GM12878 (cell line): ENCODE measurements around the gene TNP2. TPM values are rescaled to one million over a fixed set of nuclear protein-coding genes. Genes with fewer than 3 reads are reported as not detected.
A peak's percentile ranks its signal among the peaks of the same experiment; 100 is the strongest.

ENCODE experiments used
- CEBPB ChIP-seq, 2 experiments: fragments of 150-350 bp in 1 of 2; IDR thresholded peaks; 2 replicates each; pipeline ENCODE4 v1.6.1; 2012 to 2014; ENCODE audit warnings: low read depth in 2 of 2, low read length in 2 of 2, borderline replicate concordance in 1 of 2, inconsistent platforms in 1 of 2
- CHD1 ChIP-seq: IDR thresholded peaks from 2 replicates; pipeline ENCODE4 v1.6.1; 2012; ENCODE audit warnings: low read depth, low read length, improper control_type of control experiment
- EED ChIP-seq: sonication (generic); IDR thresholded peaks from 2 replicates; pipeline ENCODE4 v1.6.1; 2016; ENCODE audit warnings: antibody characterized with exemption, low read depth
- HDGF ChIP-seq: fragments of 450-650 bp; IDR thresholded peaks from 2 replicates; pipeline ENCODE4 v1.6.1; 2016; ENCODE audit warnings: antibody characterized with exemption
- NBN ChIP-seq: fragments of 450-650 bp; IDR thresholded peaks from 2 replicates; pipeline ENCODE4 v1.6.1; 2016
- NFXL1 ChIP-seq: fragments of 450-650 bp; IDR thresholded peaks from 2 replicates; pipeline ENCODE4 v1.6.1; 2017; ENCODE audit warnings: antibody characterized with exemption, mild to moderate bottlenecking, borderline replicate concordance
- NR2F1 ChIP-seq: fragments of 450-650 bp; conservative IDR thresholded peaks from 2 replicates; pipeline ENCODE4 v1.6.1; 2017; ENCODE audit warnings: mild to moderate bottlenecking
- POLR2AphosphoS2 ChIP-seq: IDR thresholded peaks from 2 replicates; pipeline ENCODE4 v1.6.1; 2011; ENCODE audit warnings: low read depth, mild to moderate bottlenecking, low read length, improper control_type of control experiment, moderate library complexity
- SMAD1 ChIP-seq: fragments of 450-650 bp; IDR thresholded peaks from 2 replicates; pipeline ENCODE4 v1.6.1; 2018; ENCODE audit warnings: mild to moderate bottlenecking, low read depth; ENCODE audit not compliant: partially characterized antibody
- SP1 ChIP-seq: IDR thresholded peaks from one replicate; pipeline ENCODE4 v1.6.1; 2011; ENCODE audit warnings: low read depth, low read length
- TAF1 ChIP-seq: IDR thresholded peaks from 2 replicates; pipeline ENCODE4 v1.6.1; 2011; ENCODE audit warnings: mild to moderate bottlenecking, low read depth, low read length, borderline replicate concordance
- YY1 ChIP-seq: IDR thresholded peaks from 2 replicates; pipeline ENCODE4 v1.6.1; 2011; ENCODE audit warnings: low read depth, mild to moderate bottlenecking, low read length
- polyA plus RNA-seq, 11 experiments: library from polyadenylated mRNA; depleted of rRNA in 4 of 11; unstranded in 6 of 11; stranded (reverse) in 5 of 11; fragments of >200 nt; fragmentation: Nextera tagmentation in 4 of 11; fragmentation: Illumina TruSeq in 1 of 11; extraction: Ambion mirVana in 4 of 11; extraction: Trizol in 1 of 11; gene quantifications; 1 replicate in 1 of 11; 2 replicates in 10 of 11; pipeline versions ENCODE4 v1.2.1 to v1.2.3, GENCODE V29; 2011 to 2016; ENCODE audit warnings: inconsistent platforms in 2 of 11, missing spikeins in 2 of 11, low read depth in 1 of 11
- total RNA-seq, 4 experiments: library from RNA; depleted of rRNA in 3 of 4; stranded (reverse); fragments of >200 nt in 3 of 4; fragmentation: Illumina TruSeq in 1 of 4; extraction: Trizol in 1 of 4; gene quantifications; 2 replicates each; pipeline versions ENCODE4 v1.2.1 to v1.2.3, GENCODE V29; 2013 to 2021
- TF ChIP-seq, protein P1 (sequence below), 3 experiments: IDR thresholded peaks in 2 of 3; conservative IDR thresholded peaks in 1 of 3; 2 replicates each; pipeline ENCODE4 v1.5.1; 2011; ENCODE audit warnings: low read depth in 3 of 3, low read length in 3 of 3, mild to moderate bottlenecking in 3 of 3, control low read depth in 2 of 3, moderate library complexity in 2 of 3, inconsistent platforms in 1 of 3, mixed read lengths in 1 of 3; ENCODE audit not compliant: control insufficient read depth in 2 of 3, insufficient read depth in 1 of 3; ENCODE audit errors: extremely low read depth in 1 of 3
- TF ChIP-seq, protein P2 (sequence below): fragments of 150-350 bp; IDR thresholded peaks from 2 replicates; pipeline ENCODE4 v1.6.1; 2014; ENCODE audit warnings: mild to moderate bottlenecking, low read depth, low read length
- TF ChIP-seq, protein P3 (sequence below): IDR thresholded peaks from 2 replicates; pipeline ENCODE4 v1.6.1; 2011; ENCODE audit warnings: borderline replicate concordance, low read depth, mild to moderate bottlenecking, moderate library complexity, low read length; ENCODE audit not compliant: insufficient read depth, poor library complexity, severe bottlenecking
- TF ChIP-seq, protein P4 (sequence below): IDR thresholded peaks from 2 replicates; pipeline ENCODE4 v1.6.1; 2011; ENCODE audit warnings: low read depth, low read length, improper control_type of control experiment, borderline replicate concordance
- TF ChIP-seq, protein P5 (sequence below): fragments of 450-650 bp; IDR thresholded peaks from 2 replicates; pipeline ENCODE4 v1.6.1; 2017; ENCODE audit warnings: mild to moderate bottlenecking
- TF ChIP-seq, protein P6 (sequence below): fragments of 450-650 bp; IDR thresholded peaks from 2 replicates; pipeline ENCODE4 v1.6.1; 2018; ENCODE audit warnings: borderline replicate concordance, mild to moderate bottlenecking; ENCODE audit not compliant: partially characterized antibody

Gene TNP2
- total and polyA plus RNA-seq, 10 of the 15 experiments (the other 5 are each of a cell fraction or from before 2014, with no cell fraction given), result not detected

DNA sequence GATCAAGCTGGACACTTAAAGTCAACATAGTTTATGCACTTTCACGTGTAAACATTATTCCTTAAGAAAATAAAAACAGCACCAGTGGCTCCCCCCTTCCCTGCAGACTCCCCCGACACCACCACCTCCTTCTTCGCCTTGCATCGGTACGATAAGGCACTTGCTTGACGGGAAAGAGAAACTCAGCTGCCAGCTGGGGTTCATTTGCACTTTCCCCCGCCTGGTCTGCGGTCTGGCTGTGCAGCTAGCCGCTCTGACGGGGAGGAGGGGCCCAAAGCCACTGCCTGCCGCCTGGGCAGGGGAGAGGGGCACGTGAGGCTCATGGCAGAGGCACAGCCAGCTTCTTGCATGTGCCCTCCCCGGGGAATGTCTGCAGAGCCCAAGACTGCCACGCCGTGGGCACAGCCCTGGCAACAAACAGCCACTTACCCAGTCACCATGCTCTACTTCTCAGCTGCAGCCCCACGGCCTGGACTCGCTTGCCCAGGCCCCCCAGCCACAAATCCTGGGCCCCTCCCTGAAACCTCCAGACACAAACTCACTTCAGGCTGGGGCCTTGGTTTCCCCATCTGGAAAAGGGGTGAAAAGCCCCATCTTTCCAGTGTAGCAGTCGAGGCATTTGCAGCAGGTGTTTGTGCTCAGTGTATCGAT lies 28.5 kb upstream of the TNP2 start (continued):
- TF ChIP-seq CEBPB (IDR thresholded peaks at IDR 0.05; ENCODE audit: borderline replicate concordance in 1 of 2, low read depth in 2 of 2, low read length in 2 of 2), result no peak
- peak; percentile 52 for TF ChIP-seq YY1
- no peak for TF ChIP-seq NFXL1
- TF ChIP-seq SP1, result peak; percentile 64
- TF ChIP-seq HDGF, result peak; percentile 81
- TF ChIP-seq, protein P1, sequence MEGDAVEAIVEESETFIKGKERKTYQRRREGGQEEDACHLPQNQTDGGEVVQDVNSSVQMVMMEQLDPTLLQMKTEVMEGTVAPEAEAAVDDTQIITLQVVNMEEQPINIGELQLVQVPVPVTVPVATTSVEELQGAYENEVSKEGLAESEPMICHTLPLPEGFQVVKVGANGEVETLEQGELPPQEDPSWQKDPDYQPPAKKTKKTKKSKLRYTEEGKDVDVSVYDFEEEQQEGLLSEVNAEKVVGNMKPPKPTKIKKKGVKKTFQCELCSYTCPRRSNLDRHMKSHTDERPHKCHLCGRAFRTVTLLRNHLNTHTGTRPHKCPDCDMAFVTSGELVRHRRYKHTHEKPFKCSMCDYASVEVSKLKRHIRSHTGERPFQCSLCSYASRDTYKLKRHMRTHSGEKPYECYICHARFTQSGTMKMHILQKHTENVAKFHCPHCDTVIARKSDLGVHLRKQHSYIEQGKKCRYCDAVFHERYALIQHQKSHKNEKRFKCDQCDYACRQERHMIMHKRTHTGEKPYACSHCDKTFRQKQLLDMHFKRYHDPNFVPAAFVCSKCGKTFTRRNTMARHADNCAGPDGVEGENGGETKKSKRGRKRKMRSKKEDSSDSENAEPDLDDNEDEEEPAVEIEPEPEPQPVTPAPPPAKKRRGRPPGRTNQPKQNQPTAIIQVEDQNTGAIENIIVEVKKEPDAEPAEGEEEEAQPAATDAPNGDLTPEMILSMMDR (IDR thresholded peaks at IDR 0.05 in 2 of 3, conservative IDR thresholded peaks at IDR 0.05 in 1 of 3; ENCODE audit: control insufficient read depth in 2 of 3, extremely low read depth in 1 of 3, insufficient read depth in 1 of 3, low read depth in 3 of 3, low read length in 3 of 3), result peak in 1 of 3 experiments; percentile 26; a peak in 2 of 6 replicates
- TF ChIP-seq CHD1, result no peak
- TF ChIP-seq, protein P2, sequence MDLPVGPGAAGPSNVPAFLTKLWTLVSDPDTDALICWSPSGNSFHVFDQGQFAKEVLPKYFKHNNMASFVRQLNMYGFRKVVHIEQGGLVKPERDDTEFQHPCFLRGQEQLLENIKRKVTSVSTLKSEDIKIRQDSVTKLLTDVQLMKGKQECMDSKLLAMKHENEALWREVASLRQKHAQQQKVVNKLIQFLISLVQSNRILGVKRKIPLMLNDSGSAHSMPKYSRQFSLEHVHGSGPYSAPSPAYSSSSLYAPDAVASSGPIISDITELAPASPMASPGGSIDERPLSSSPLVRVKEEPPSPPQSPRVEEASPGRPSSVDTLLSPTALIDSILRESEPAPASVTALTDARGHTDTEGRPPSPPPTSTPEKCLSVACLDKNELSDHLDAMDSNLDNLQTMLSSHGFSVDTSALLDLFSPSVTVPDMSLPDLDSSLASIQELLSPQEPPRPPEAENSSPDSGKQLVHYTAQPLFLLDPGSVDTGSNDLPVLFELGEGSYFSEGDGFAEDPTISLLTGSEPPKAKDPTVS, result no peak
- peak; percentile 92 for TF ChIP-seq NBN
- TF ChIP-seq, protein P3, sequence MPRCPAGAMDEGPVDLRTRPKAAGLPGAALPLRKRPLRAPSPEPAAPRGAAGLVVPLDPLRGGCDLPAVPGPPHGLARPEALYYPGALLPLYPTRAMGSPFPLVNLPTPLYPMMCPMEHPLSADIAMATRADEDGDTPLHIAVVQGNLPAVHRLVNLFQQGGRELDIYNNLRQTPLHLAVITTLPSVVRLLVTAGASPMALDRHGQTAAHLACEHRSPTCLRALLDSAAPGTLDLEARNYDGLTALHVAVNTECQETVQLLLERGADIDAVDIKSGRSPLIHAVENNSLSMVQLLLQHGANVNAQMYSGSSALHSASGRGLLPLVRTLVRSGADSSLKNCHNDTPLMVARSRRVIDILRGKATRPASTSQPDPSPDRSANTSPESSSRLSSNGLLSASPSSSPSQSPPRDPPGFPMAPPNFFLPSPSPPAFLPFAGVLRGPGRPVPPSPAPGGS, result peak; percentile 70
- no peak for TF ChIP-seq POLR2AphosphoS2
- TF ChIP-seq, protein P4, sequence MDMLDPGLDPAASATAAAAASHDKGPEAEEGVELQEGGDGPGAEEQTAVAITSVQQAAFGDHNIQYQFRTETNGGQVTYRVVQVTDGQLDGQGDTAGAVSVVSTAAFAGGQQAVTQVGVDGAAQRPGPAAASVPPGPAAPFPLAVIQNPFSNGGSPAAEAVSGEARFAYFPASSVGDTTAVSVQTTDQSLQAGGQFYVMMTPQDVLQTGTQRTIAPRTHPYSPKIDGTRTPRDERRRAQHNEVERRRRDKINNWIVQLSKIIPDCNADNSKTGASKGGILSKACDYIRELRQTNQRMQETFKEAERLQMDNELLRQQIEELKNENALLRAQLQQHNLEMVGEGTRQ, result peak; percentile 64
- TF ChIP-seq TAF1, result peak; percentile 32; the same call in 1 of the 2 replicates
- TF ChIP-seq NR2F1, result peak; percentile 74
- TF ChIP-seq, protein P5, sequence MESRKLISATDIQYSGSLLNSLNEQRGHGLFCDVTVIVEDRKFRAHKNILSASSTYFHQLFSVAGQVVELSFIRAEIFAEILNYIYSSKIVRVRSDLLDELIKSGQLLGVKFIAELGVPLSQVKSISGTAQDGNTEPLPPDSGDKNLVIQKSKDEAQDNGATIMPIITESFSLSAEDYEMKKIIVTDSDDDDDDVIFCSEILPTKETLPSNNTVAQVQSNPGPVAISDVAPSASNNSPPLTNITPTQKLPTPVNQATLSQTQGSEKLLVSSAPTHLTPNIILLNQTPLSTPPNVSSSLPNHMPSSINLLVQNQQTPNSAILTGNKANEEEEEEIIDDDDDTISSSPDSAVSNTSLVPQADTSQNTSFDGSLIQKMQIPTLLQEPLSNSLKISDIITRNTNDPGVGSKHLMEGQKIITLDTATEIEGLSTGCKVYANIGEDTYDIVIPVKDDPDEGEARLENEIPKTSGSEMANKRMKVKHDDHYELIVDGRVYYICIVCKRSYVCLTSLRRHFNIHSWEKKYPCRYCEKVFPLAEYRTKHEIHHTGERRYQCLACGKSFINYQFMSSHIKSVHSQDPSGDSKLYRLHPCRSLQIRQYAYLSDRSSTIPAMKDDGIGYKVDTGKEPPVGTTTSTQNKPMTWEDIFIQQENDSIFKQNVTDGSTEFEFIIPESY, result no peak
- TF ChIP-seq, protein P6, sequence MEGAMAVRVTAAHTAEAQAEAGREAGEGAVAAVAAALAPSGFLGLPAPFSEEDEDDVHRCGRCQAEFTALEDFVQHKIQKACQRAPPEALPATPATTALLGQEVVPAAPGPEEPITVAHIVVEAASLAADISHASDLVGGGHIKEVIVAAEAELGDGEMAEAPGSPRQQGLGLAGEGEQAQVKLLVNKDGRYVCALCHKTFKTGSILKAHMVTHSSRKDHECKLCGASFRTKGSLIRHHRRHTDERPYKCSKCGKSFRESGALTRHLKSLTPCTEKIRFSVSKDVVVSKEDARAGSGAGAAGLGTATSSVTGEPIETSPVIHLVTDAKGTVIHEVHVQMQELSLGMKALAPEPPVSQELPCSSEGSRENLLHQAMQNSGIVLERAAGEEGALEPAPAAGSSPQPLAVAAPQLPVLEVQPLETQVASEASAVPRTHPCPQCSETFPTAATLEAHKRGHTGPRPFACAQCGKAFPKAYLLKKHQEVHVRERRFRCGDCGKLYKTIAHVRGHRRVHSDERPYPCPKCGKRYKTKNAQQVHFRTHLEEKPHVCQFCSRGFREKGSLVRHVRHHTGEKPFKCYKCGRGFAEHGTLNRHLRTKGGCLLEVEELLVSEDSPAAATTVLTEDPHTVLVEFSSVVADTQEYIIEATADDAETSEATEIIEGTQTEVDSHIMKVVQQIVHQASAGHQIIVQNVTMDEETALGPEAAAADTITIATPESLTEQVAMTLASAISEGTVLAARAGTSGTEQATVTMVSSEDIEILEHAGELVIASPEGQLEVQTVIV, result no peak
- TF ChIP-seq EED, result peak; percentile 93
- TF ChIP-seq SMAD1, result peak; percentile 32
